HFFc6 (cell line): ENCODE results near the gene GPX4. TPM values are rescaled to one million over a fixed set of nuclear protein-coding genes. Genes with fewer than 3 reads are reported as not detected.

Source experiments
- DNase-seq: peaks from one replicate; pipeline ENCODE4 v3.0.0-alpha.2; 2018
- H3K27ac Mint-ChIP-seq: 2 replicates; pipeline ENCODE4 v1.8.0; 2020; ENCODE audit warnings: mild to moderate bottlenecking, mixed read lengths
- H3K27me3 Mint-ChIP-seq: 2 replicates; pipeline ENCODE4 v1.8.0; 2021; ENCODE audit warnings: mild to moderate bottlenecking, moderate library complexity, mixed read lengths; ENCODE audit not compliant: insufficient read depth
- H3K36me3 Mint-ChIP-seq: 2 replicates; pipeline ENCODE4 v1.8.0; 2021; ENCODE audit warnings: low read depth, mixed read lengths
- H3K4me1 Mint-ChIP-seq: 2 replicates; pipeline ENCODE4 v1.8.0; 2020; ENCODE audit warnings: low read depth, mixed read lengths
- H3K4me3 Mint-ChIP-seq: 2 replicates; pipeline ENCODE4 v1.8.0; 2020; ENCODE audit warnings: mild to moderate bottlenecking, moderate library complexity, mixed read lengths
- H3K9me3 Mint-ChIP-seq: 2 replicates; pipeline ENCODE4 v1.8.0; 2020; ENCODE audit warnings: mild to moderate bottlenecking, mixed read lengths
- total RNA-seq, 6 experiments: library from RNA; stranded (reverse); fragmentation: NEBNext Ultra II Directional; extraction: Animal tissue kit (Norgen Biotek cat#: 25700); gene quantifications; 2 replicates in 1 of 6; 3 replicates in 5 of 6; pipeline ENCODE4 v1.2.3, GENCODE V29; 2021
- TF ChIP-seq, protein P1 (sequence below): fragments of 200-600 bp; sonication (generic); IDR thresholded peaks from 2 replicates; pipeline ENCODE4 v1.5.0; 2021; ENCODE audit warnings: antibody characterized with exemption, mild to moderate bottlenecking

GPX4 gene
- total RNA-seq, 6 experiments from 2014 or later: 193 to 237 (median 223) TPM

DNA sequence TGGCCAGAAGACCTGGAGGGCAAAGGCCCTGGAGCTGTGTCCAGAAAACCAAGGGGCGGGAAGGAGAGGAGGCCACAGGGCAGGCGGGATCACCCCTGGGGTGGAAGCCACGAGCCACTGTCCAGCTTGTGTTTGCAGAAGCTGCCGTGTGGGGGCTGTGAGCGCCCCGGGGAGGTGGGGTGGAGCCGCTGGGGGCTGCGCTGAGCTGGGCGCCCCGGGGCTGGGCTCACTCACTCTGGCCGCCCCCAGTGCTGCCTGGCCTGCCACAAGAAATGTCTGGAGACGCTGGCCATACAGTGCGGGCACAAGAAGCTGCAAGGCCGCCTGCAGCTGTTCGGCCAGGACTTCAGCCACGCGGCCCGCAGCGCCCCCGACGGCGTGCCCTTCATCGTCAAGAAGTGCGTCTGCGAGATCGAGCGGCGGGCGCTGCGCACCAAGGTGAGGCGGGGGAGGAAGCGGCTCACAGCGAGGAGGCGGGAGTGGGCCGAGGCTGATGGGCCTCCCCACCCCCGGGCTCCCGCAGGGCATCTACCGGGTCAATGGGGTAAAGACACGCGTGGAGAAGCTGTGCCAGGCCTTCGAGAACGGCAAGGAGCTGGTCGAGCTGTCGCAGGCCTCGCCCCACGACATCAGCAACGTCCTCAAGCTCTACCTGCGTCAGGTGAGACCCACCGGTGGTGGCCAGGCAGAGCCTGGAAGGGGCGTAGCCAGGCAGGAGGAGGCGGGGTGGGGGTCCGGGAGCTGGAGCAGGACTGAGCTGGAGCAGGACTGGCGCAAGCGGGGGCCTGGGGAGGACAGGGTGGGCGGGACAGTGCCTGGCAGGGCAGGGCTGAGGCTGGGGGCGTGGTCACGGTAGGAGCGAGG, 22.3 kb upstream of the GPX4 start:
- H3K36me3 Mint-ChIP-seq: no peaks in the 10 kb centered on the region
- H3K9me3 Mint-ChIP-seq: no peaks in the 10 kb centered on the region
- no peaks in the 10 kb centered on the region for H3K27me3 Mint-ChIP-seq
- no peak for DNase-seq
- H3K4me1 Mint-ChIP-seq: no peaks in the 10 kb centered on the region
- H3K4me3 Mint-ChIP-seq: no peak overlapping the region
- no peak overlapping the region for H3K27ac Mint-ChIP-seq
- TF ChIP-seq, protein P1, sequence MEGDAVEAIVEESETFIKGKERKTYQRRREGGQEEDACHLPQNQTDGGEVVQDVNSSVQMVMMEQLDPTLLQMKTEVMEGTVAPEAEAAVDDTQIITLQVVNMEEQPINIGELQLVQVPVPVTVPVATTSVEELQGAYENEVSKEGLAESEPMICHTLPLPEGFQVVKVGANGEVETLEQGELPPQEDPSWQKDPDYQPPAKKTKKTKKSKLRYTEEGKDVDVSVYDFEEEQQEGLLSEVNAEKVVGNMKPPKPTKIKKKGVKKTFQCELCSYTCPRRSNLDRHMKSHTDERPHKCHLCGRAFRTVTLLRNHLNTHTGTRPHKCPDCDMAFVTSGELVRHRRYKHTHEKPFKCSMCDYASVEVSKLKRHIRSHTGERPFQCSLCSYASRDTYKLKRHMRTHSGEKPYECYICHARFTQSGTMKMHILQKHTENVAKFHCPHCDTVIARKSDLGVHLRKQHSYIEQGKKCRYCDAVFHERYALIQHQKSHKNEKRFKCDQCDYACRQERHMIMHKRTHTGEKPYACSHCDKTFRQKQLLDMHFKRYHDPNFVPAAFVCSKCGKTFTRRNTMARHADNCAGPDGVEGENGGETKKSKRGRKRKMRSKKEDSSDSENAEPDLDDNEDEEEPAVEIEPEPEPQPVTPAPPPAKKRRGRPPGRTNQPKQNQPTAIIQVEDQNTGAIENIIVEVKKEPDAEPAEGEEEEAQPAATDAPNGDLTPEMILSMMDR: no peak

DNA sequence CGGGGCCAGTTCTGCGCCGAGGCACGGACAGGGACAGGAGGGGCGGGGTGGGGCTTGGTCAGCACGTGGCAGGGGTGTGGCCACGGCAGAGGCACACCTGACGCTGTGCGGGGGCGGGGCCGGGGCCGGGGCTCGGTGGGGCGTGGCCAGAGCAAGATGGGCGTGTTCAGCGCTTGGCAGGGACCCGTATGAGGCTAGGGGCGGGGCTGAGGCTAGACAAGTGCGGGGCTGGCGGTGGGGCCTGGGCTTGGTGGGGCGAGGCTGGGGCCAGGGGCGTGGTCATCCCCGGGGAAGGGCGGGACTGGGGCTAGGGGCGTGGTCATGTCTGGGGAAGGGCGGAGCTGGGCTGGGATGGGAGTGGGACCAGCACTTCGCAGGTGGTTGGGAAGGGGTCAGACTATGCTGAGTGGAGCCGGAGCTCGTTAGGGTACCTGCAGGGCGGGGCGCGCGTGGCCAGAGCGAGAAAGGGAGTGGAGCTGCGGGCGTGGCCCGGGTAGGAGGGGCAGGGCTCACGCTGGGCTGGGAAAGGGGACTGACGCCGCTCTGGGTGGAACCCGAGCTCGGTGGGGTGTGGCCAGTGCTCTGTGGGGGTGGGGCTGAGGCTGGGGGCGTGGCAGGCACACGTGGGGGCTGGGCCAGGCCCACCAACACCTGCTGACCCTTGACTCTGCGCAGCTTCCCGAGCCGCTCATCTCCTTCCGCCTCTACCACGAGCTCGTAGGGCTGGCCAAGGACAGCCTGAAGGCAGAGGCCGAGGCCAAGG, 21.4 kb upstream of the GPX4 start:
- H3K36me3 Mint-ChIP-seq: no peaks in the 10 kb centered on the region
- H3K27me3 Mint-ChIP-seq: no peaks in the 10 kb centered on the region
- TF ChIP-seq, protein P1: no peak
- H3K27ac Mint-ChIP-seq: no peak overlapping the region
- no peak for DNase-seq
- no peaks in the 10 kb centered on the region for H3K4me1 Mint-ChIP-seq
- H3K9me3 Mint-ChIP-seq: no peaks in the 10 kb centered on the region
- H3K4me3 Mint-ChIP-seq: no peak overlapping the region

DNA sequence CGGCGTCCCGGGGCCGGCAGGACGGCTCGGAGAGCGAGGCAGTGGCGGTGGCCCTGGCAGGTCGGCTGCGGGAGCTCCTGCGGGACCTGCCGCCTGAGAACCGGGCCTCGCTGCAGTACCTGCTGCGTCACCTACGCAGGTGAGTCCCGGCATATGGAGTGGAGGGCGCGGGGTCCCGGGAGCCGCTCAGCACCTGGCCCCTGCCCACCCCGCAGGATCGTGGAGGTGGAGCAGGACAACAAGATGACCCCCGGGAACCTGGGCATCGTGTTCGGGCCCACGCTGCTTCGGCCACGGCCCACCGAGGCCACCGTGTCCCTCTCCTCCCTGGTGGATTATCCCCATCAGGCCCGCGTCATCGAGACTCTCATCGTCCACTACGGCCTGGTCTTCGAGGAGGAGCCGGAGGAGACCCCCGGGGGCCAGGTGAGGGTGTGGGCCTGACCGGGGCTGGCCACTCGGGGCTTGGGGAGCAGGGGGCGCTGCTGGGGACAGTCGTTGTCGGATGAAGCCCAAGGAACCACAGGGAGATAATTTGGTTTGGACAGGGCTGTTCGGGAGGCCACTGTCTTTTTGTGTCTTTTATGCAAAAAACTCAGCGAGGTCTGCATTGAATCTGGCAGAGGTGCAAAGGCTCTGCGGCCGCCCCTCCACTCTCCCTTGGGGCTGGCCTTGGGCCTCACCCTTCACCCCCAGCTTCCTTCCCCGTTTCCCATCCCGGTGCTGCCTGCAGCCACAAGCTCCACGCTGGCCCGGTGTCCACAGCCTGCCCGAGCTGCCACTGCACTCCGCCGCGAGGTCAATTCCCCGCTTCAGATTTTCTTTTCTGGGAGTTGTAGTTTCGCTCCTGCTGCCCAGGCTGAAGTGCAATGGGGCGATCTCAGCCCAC, 20.6 kb upstream of the GPX4 start:
- no peaks in the 10 kb centered on the region for H3K4me1 Mint-ChIP-seq
- H3K9me3 Mint-ChIP-seq: no peaks in the 10 kb centered on the region
- H3K27me3 Mint-ChIP-seq: no peaks in the 10 kb centered on the region; the same call in 1 of the 2 replicates
- H3K4me3 Mint-ChIP-seq: no peak overlapping the region
- TF ChIP-seq, protein P1: no peak
- DNase-seq: no peak
- no peaks in the 10 kb centered on the region for H3K36me3 Mint-ChIP-seq
- H3K27ac Mint-ChIP-seq: no peak overlapping the region

DNA sequence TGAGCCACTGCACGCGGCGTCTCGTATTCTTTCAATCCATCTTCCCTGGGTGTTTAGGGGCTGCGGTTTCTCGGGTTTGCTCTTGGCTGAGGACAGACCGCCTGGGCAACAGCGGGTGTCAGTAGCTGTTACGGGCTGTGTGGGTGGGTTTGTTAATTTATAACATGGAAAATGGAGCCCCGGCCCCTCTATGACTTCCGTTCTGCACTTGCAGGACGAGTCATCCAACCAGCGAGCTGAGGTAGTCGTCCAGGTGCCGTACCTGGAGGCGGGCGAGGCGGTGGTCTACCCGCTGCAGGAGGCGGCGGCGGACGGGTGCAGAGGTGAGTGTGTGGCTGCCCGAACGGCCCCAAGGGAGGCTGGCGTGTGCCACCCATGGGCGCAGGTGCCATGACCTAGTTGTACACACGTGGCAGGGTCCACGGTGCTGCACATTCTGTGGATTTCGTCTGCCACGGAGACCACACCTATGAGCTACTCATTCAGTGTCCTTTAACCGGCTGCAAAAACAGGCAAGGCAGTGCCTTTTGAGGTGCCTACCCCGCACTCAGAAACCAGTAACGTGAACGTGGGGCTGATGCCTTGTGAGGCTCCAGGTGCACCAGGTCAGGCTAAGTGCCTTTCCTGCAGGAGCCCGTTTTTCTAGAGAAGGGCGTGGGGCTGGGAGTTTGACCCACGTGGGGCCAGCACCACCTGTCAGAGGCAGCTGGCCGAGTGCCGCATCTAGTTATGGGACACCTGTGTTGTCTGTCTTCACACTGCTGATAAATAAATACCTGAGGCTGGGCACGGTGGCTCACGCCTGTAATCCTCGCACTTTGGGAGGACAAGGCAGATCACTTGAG, 19.5 kb upstream of the GPX4 start:
- TF ChIP-seq, protein P1: no peak
- no peak for DNase-seq
- Mint-ChIP-seq H3K27me3 (no peaks in the 10 kb centered on the region; the same call in 1 of the 2 replicates), H3K27ac (no peak overlapping the region), H3K9me3 (no peaks in the 10 kb centered on the region), H3K4me1 (no peaks in the 10 kb centered on the region), H3K4me3 (no peak overlapping the region), H3K36me3 (no peaks in the 10 kb centered on the region)
